K562 (cell line): ENCODE data around the gene CSRNP2. TPM values are rescaled to one million over a fixed set of nuclear protein-coding genes. Genes with fewer than 3 reads are reported as not detected.

Source experiments
- ATAC-seq: fragments of 200-7000 bp; cut with Tn5 transposase; 3 replicates; pipeline ENCODE4 v1.9.1; 2020; ENCODE audit warnings: moderate library complexity
- BruUV-seq: library from RNA; stranded (reverse); fragments of 400-500 nt; replicated peaks from 2 replicates; lab custom pipeline; 2021; lab: Mats Ljungman, UMichigan
- CTCF ChIA-PET: fragments of 300-600 bp; formaldehyde crosslinking; extraction: SDS; loops from one replicate; lab custom pipeline; 2021; ENCODE audit warnings: low intra/inter-chr PET ratio; lab: Yijun Ruan, JAX
- POLR2A ChIA-PET: fragments of 300-600, 350-650 bp; sonication (Branson Sonifier 250); formaldehyde crosslinking; extraction: SDS; loops from one replicate; lab custom pipeline; 2021; ENCODE audit warnings: antibody characterized with exemption, inconsistent platforms; lab: Yijun Ruan, JAX
- DNase-seq, 4 experiments: peaks; one replicate each; pipeline versions ENCODE4 v3.0.0 to v3.0.0-alpha.2; 2011 to 2018; ENCODE audit warnings: low spot score in 3 of 4, mixed read lengths in 3 of 4; ENCODE audit errors: extremely low read depth in 1 of 4
- FAIRE-seq: peaks from 2 replicates; lab custom pipeline; 2011; peaks lifted over from hg19 to GRCh38; lab: Jason Lieb, UNC
- H2AFZ ChIP-seq: 2 replicates; pipeline ENCODE4 v1.6.0; 2011; ENCODE audit warnings: low read depth, low read length, control low read depth, inconsistent platforms
- H3K27ac ChIP-seq: fragments of 200-600 bp; 3 replicates; pipeline ENCODE4 v1.8.0; 2011; ENCODE audit warnings: low read depth, mild to moderate bottlenecking, control low read depth, inconsistent platforms, low read length, moderate library complexity, mixed read lengths; ENCODE audit errors: extremely low read depth
- H3K27me3 ChIP-seq, 2 experiments: fragments of 300-600 bp in 1 of 2; 2 replicates in 1 of 2; 3 replicates in 1 of 2; pipeline versions ENCODE4 v1.6.0 to v1.8.0; 2011; ENCODE audit warnings: inconsistent platforms in 2 of 2, low read length in 2 of 2, mild to moderate bottlenecking in 1 of 2, mixed read lengths in 1 of 2, moderate library complexity in 1 of 2; ENCODE audit not compliant: control insufficient read depth in 2 of 2, insufficient read depth in 2 of 2
- H3K36me3 ChIP-seq: fragments of 300-600 bp; 3 replicates; pipeline ENCODE4 v1.8.0; 2011; ENCODE audit warnings: mild to moderate bottlenecking, low read length, inconsistent platforms; ENCODE audit not compliant: control insufficient read depth, insufficient read depth
- H3K4me1 ChIP-seq, 2 experiments: fragments of 200-600 bp in 1 of 2; replicated peaks in 1 of 2; 2 replicates in 1 of 2; 3 replicates in 1 of 2; pipeline versions ENCODE4 v1.5.1 to v1.8.0; 2011; ENCODE audit warnings: inconsistent platforms in 2 of 2, low read length in 2 of 2, mild to moderate bottlenecking in 1 of 2, mixed read lengths in 1 of 2, moderate library complexity in 1 of 2; ENCODE audit not compliant: control insufficient read depth in 2 of 2, insufficient read depth in 2 of 2
- H3K4me2 ChIP-seq: 2 replicates; pipeline ENCODE4 v1.6.1; 2011; ENCODE audit warnings: low read length, control low read depth, inconsistent platforms, mixed read lengths; ENCODE audit not compliant: insufficient read depth
- H3K4me3 ChIP-seq: fragments of 200-600 bp; sonication (generic), shearing (Covaris generic); 2 replicates; pipeline ENCODE4 v1.5.1; 2016; ENCODE audit warnings: control low read depth, inconsistent platforms
- H3K79me2 ChIP-seq: fragments of 200-600 bp; 3 replicates; pipeline ENCODE4 v1.8.0; 2011; ENCODE audit warnings: low read length, inconsistent platforms; ENCODE audit not compliant: control insufficient read depth, insufficient read depth
- H3K9ac ChIP-seq, 2 experiments: 2 replicates each; pipeline versions ENCODE4 v1.6.0 to v1.6.1; 2011; ENCODE audit warnings: low read depth in 2 of 2, low read length in 2 of 2, control low read depth in 1 of 2, inconsistent platforms in 1 of 2, mild to moderate bottlenecking in 1 of 2, mixed read lengths in 1 of 2; ENCODE audit not compliant: insufficient read depth in 1 of 2
- H3K9me1 ChIP-seq: one replicate; pipeline ENCODE4 v1.6.0; 2011; ENCODE audit warnings: inconsistent platforms, mild to moderate bottlenecking, low read length, moderate library complexity; ENCODE audit not compliant: control insufficient read depth, insufficient read depth
- H3K9me3 ChIP-seq: replicated peaks from 2 replicates; pipeline ENCODE4 v1.5.1; 2011; ENCODE audit warnings: low read depth, low read length, inconsistent platforms; ENCODE audit not compliant: control insufficient read depth, insufficient read depth
- H4K20me1 ChIP-seq: replicated peaks from 2 replicates; pipeline ENCODE4 v1.6.1; 2011; ENCODE audit warnings: low read length, inconsistent platforms, mixed read lengths; ENCODE audit not compliant: control insufficient read depth, insufficient read depth
- CEBPZ ChIP-seq: fragments of 150-350 bp; IDR thresholded peaks from 2 replicates; pipeline ENCODE4 v1.6.1; 2014; ENCODE audit warnings: low read depth, mild to moderate bottlenecking, low read length, borderline replicate concordance
- EHMT2 ChIP-seq: fragments of 450-650 bp; IDR thresholded peaks from 2 replicates; pipeline ENCODE4 v1.6.1; 2018; ENCODE audit warnings: antibody characterized with exemption
- ETV1 ChIP-seq: fragments of 450-650 bp; conservative IDR thresholded peaks from 2 replicates; pipeline ENCODE4 v1.6.1; 2016; ENCODE audit warnings: missing genetic modification characterization, control low read depth, low read depth, missing compliant biosample characterization
- IRF9 ChIP-seq: fragments of 450-650 bp; IDR thresholded peaks from 2 replicates; pipeline ENCODE4 v1.6.1; 2016; ENCODE audit warnings: missing biosample characterization, missing genetic modification characterization
- RHOXF2B ChIP-seq: fragments of 250-450 bp; sonication (Bioruptor Pico); conservative IDR thresholded peaks from 2 replicates; pipeline ENCODE4 v1.5.1; 2021
- SAFB2 ChIP-seq: fragments of 200-400 bp; formaldehyde crosslinking; IDR thresholded peaks from 2 replicates; pipeline ENCODE4 v1.6.1; 2018; ENCODE audit warnings: borderline replicate concordance, low read length, low read depth, moderate library complexity; ENCODE audit not compliant: severe bottlenecking
- TBL1XR1 ChIP-seq, 2 experiments: IDR thresholded peaks; 2 replicates each; pipeline ENCODE4 v1.6.1; 2012; ENCODE audit warnings: improper control_type of control experiment in 2 of 2, low read length in 2 of 2, mild to moderate bottlenecking in 1 of 2
- ZNF280B ChIP-seq: fragments of 250-450 bp; sonication (Bioruptor Pico); IDR thresholded peaks from 2 replicates; pipeline ENCODE4 v1.5.1; 2021; ENCODE audit warnings: mild to moderate bottlenecking
- ZNF41 ChIP-seq: fragments of 250-450 bp; sonication (Bioruptor Pico); conservative IDR thresholded peaks from 2 replicates; pipeline ENCODE4 v1.4.0; 2020; ENCODE audit warnings: mild to moderate bottlenecking
- ZNF444 ChIP-seq: fragments of 250-450 bp; sonication (Bioruptor Pico); IDR thresholded peaks from 2 replicates; pipeline ENCODE4 v1.4.0; 2020; ENCODE audit warnings: mild to moderate bottlenecking, moderate library complexity
- ZNF717 ChIP-seq: fragments of 250-450 bp; sonication (Bioruptor Pico); IDR thresholded peaks from 2 replicates; pipeline ENCODE4 v1.5.0; 2021
- ZSCAN29 ChIP-seq: fragments of 450-650 bp; IDR thresholded peaks from 2 replicates; pipeline ENCODE4 v1.6.1; 2017
- WGBS: fragments of 100-300 bp; shearing (Covaris generic); methylation state at CpG from one replicate; pipeline ENCODE4 v1.1.6; 2016; ENCODE audit warnings: low coverage, mixed read lengths; ENCODE audit not compliant: insufficient coverage; ENCODE audit errors: missing lambda C conversion rate; 5-methylcytosine and 5-hydroxymethylcytosine counted together
- in situ Hi-C: fragments of 300-500 bp; cut with MboI; formaldehyde crosslinking; loops from 4 replicates; pipeline ENCODE4 v1.15.0; 2018; ENCODE audit warnings: inconsistent platforms, mixed read lengths
- intact Hi-C: fragments of 100-400 bp; cut with micrococcal nuclease; formaldehyde crosslinking; loops from 2 replicates; pipeline ENCODE4 v1.14.2; 2022
- polyA plus RNA-seq, 8 experiments: library from polyadenylated mRNA; depleted of rRNA in 4 of 8; stranded (reverse) in 5 of 8; unstranded in 3 of 8; fragments of >200 nt; fragmentation: Nextera tagmentation in 2 of 8; fragmentation: Illumina TruSeq in 1 of 8; extraction: Ambion mirVana in 2 of 8; extraction: Trizol in 1 of 8; gene quantifications; 2 replicates each; pipeline versions ENCODE4 v1.2.1 to v1.2.3, GENCODE V29; 2011 to 2014; ENCODE audit warnings: inconsistent platforms in 1 of 8, missing spikeins in 1 of 8
- total RNA-seq, 7 experiments: library from RNA; depleted of rRNA in 6 of 7; stranded (reverse); fragments of >200 nt in 6 of 7; fragmentation: Illumina TruSeq in 2 of 7; extraction: Trizol in 2 of 7; gene quantifications; 2 replicates each; pipeline versions ENCODE4 v1.2.1 to v1.2.3, GENCODE V29; 2011 to 2021; ENCODE audit warnings: low replicate concordance in 1 of 7
- TF ChIP-seq, protein P1 (sequence below): sonication (generic); formaldehyde crosslinking; IDR thresholded peaks from 2 replicates; pipeline ENCODE4 v1.8.0; 2023; ENCODE audit warnings: mild to moderate bottlenecking, missing genetic modification reagents

CSRNP2 gene
- total and polyA plus RNA-seq, 9 of the 15 experiments (the other 6 are each of a cell fraction or from before 2014, with no cell fraction given): 1.6 to 13.9 (median 5.9) TPM

GRCh38 chr12:51047655-51048540, 35.5 kb downstream of the CSRNP2 start, which contains the start of gene LETMD1:
Gene LETMD1, plus strand, starts transcription at chr12:51048327. Its CDS starts 30 bp downstream, at chr12:51048357.
- ATAC-seq: peak; percentile 98
- TF ChIP-seq TBL1XR1 (IDR thresholded peaks at IDR 0.05; ENCODE audit: low read length in 2 of 2) (0 out of 4 replicates have a peak, but pooled peaks of 1 of the 2 experiments have one; percentile 8), IRF9 (tag) (no peak), EHMT2 (no peak), SAFB2 (no peak), RHOXF2B (CRISPR knock-in tag) (no peak), ZNF444 (CRISPR knock-in tag) (no peak), CEBPZ (no peak), ZNF280B (CRISPR knock-in tag) (no peak), ZNF717 (CRISPR knock-in tag) (no peak), ZSCAN29 (no peak), ZNF41 (CRISPR knock-in tag) (0 out of 2 replicates have a peak, but pooled peaks have one; percentile 39), ETV1 (peak; percentile 82)
- TF ChIP-seq, protein P1, sequence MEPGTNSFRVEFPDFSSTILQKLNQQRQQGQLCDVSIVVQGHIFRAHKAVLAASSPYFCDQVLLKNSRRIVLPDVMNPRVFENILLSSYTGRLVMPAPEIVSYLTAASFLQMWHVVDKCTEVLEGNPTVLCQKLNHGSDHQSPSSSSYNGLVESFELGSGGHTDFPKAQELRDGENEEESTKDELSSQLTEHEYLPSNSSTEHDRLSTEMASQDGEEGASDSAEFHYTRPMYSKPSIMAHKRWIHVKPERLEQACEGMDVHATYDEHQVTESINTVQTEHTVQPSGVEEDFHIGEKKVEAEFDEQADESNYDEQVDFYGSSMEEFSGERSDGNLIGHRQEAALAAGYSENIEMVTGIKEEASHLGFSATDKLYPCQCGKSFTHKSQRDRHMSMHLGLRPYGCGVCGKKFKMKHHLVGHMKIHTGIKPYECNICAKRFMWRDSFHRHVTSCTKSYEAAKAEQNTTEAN (CRISPR knock-in tag): 0 out of 2 replicates have a peak, but pooled peaks have one; percentile 38

More at GRCh38 chr12:51047655-51048540, 35.5 kb downstream of the CSRNP2 start, which contains the start of gene LETMD1:
- Histone ChIP-seq H3K36me3 (peaks cover 30% of the 10 kb centered on the region), H4K20me1 (no peaks in the 10 kb centered on the region), H3K4me3 (peak within 1 kb of the TSS; percentile 59), H3K27ac (peak within 1 kb of the TSS; percentile 96), H2AFZ (peak within 1 kb of the TSS; percentile 98), H3K4me2 (peak within 1 kb of the TSS; percentile 96), H3K9me1 (no peaks in the 10 kb centered on the region), H3K9me3 (no peaks in the 10 kb centered on the region), H3K79me2 (peaks cover 32% of the 10 kb centered on the region), H3K4me1 (peaks cover 4 to 10% of the 10 kb centered on the region in 2 experiments; a peak in 4 of 5 replicates), H3K27me3 (no peaks in the 10 kb centered on the region), H3K9ac (peak within 1 kb of the TSS; percentile 90 to 97)
- ChIA-PET POLR2A (interaction anchor here (0.6 to 1.5 kb wide), 8 partner anchors 9 to 648 kb away, joined by 3 to 8 read pairs (median 3); no protein-coding TSS in a partner anchor), CTCF (interaction anchor here (0.8 to 1.5 kb wide), 3 partner anchors 199 to 290 kb away, joined by 3 to 4 read pairs (median 3); no protein-coding TSS in a partner anchor)
- intact Hi-C loops (loop anchor here (2.0 to 5.0 kb wide), 3 partner anchors 35 to 304 kb away; partner anchors contain the start of gene CSRNP2), in situ Hi-C loops (no loop called here)
- BruUV-seq: TSS peak; percentile 89
- DNase-seq (peak; percentile 85 to 98 (median 90)), FAIRE-seq (peak; percentile 99)
- WGBS: 3% methylated on average over 51 of the region's 51 CpGs
